ENCODE results near the gene MTR. TPM values are rescaled to one million over a fixed set of nuclear protein-coding genes. Genes with fewer than 3 reads are reported as not detected.

Gene MTR
- total RNA-seq, 1 experiment from 2014 or later = 8.7 TPM

- H3K36me3 ChIP-seq = peaks cover 68% of the 10 kb centered on the region
Measured at GRCh38 chr1:236864996-236865817, 70.1 kb downstream of the MTR start.

DNA sequence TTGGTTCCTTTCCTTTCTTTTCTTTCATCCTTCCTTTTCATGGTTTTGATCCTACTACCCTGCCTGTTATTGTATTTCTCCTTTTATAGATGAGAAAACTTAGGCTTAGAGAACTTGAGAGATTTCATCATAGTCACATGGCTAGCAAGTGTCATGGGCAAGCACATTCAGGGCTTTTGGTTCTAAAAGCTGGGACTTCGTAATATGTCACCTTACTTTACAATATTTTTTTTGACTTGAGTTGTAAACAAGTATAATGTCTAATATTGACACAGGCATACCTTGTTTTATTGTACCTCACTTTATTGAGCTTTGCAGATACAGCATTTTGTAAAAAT lies 70.7 kb downstream of the MTR start:
- H3K27me3 ChIP-seq = no peaks in the 10 kb centered on the region
- H3K9me3 ChIP-seq = no peaks in the 10 kb centered on the region
- no peak overlapping the region for H3K4me3 ChIP-seq
- H3K36me3 ChIP-seq = peaks cover 65% of the 10 kb centered on the region
- DNase-seq = no peak

More at GRCh38 chr1:236864996-236865817, 70.1 kb downstream of the MTR start:
- DNase-seq = no peak
- Histone ChIP-seq H3K27me3 (no peaks in the 10 kb centered on the region), H3K4me3 (no peak overlapping the region), H3K9me3 (no peaks in the 10 kb centered on the region)

DNA sequence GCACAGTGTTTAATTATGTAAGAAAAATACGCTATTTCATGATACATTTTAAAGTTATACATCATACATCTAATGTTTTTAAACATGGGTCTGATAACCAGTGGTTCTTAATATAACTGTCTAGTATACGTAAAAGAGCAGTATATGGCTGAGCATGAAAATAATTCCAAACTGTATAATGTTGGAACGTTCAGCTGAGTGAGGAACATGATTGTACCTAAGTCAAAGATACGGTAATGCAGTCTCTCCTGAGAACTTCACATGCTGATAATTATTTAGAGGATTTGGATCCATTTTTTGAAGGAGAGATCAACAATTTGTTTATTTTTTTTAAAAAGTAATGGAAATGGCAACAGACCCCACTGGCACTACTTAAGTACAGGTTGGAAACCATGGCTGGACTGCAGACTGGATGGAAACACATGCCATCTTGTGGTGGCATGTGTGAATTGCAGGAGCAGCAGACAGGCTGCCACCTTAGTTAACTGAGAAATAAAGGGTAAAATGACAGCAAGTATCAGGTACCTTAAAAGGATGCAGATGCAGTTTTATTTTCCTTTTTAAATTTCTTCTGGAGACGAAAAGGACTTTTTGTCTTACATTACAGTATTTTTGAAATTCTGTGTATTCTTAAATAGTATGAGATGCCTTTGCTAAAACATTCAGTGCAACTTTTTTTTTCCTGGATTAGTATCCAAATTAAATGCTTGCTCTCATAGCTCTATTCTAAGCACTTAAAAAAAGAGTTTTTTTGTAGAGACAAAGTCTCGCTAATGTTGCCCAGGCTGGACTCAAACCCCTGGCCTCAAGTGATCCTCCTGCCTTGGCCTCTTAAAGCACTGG lies 73.8 kb downstream of the MTR start:
- DNase-seq = peak; percentile 16
- Histone ChIP-seq H3K27me3 (no peaks in the 10 kb centered on the region), H3K36me3 (peaks cover 51% of the 10 kb centered on the region), H3K4me3 (no peak overlapping the region), H3K9me3 (no peaks in the 10 kb centered on the region)

- Histone ChIP-seq H3K36me3 (peaks cover 47% of the 10 kb centered on the region), H3K4me3 (no peak overlapping the region)
Measured at GRCh38 chr1:236869911-236870310, 74.8 kb downstream of the MTR start.

DNA sequence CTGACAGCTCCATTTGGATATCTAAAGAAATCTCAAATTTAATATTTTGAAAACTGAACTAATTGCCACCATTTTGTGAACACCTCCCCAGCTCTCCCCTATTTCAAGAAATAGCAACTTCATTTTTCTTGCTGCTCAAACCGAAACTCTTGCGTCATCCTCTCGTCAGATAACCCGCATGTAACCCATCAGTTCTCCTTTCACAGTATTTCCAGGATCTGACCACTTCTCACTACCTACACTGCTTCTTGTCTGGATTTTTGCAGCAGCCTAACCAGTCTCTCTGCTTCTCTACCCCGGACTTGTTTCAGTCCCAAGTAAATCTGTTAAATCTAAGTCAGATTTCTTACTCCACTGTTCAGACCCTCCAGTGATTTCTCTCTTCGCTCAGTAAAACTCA lies 75.6 kb downstream of the MTR start:
- DNase-seq = no peak

More at GRCh38 chr1:236869911-236870310, 74.8 kb downstream of the MTR start:
- DNase-seq = no peak
- H3K9me3 ChIP-seq = no peaks in the 10 kb centered on the region
- no peaks in the 10 kb centered on the region for H3K27me3 ChIP-seq

GRCh38 chr1:236872075-236872666 lies 77.1 kb downstream of the MTR start:
- peaks cover 42% of the 10 kb centered on the region for H3K36me3 ChIP-seq
- H3K27me3 ChIP-seq = no peaks in the 10 kb centered on the region
- DNase-seq = no peak
- H3K4me3 ChIP-seq = no peak overlapping the region
- no peaks in the 10 kb centered on the region for H3K9me3 ChIP-seq

More for the DNA sequence above, 75.6 kb downstream of the MTR start:
- Histone ChIP-seq H3K27me3 (no peaks in the 10 kb centered on the region), H3K9me3 (no peaks in the 10 kb centered on the region), H3K36me3 (peaks cover 48% of the 10 kb centered on the region), H3K4me3 (no peak overlapping the region)

- no peak overlapping the region for H3K4me3 ChIP-seq
- H3K9me3 ChIP-seq = no peaks in the 10 kb centered on the region
- no peak for DNase-seq
- peaks cover 35% of the 10 kb centered on the region for H3K36me3 ChIP-seq
- H3K27me3 ChIP-seq = no peaks in the 10 kb centered on the region
Measured at GRCh38 chr1:236875975-236876374, 80.9 kb downstream of the MTR start.

GRCh38 chr1:236877661-236878060 lies 82.6 kb downstream of the MTR start:
- no peak for DNase-seq
- Histone ChIP-seq H3K9me3 (no peaks in the 10 kb centered on the region), H3K27me3 (no peaks in the 10 kb centered on the region), H3K4me3 (no peak overlapping the region), H3K36me3 (peaks cover 35% of the 10 kb centered on the region)

- Histone ChIP-seq H3K36me3 (peaks cover 33% of the 10 kb centered on the region), H3K4me3 (no peak overlapping the region), H3K27me3 (no peaks in the 10 kb centered on the region), H3K9me3 (no peaks in the 10 kb centered on the region)
- no peak for DNase-seq
Measured at GRCh38 chr1:236880209-236880608, 85.1 kb downstream of the MTR start.

DNA sequence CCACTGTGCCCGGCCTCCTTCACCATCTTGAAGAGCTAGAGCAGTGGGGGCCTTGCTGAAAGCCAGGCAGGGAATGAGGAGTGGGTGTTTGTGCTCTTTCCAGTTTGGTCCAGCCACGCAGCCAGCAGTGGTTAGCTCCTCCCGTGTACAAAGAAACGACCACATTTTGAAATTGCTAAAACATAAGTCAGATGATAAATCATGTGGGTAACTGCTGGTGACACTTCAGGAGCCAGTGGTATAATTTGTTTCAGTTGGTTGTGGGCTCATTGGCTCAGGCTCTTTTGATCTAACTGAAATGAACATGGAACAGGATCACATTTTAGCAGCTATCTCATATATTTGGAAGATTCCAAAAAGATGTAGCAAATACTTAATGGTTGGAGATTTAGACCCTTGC lies 87.6 kb downstream of the MTR start:
- DNase-seq = no peak
- H3K9me3 ChIP-seq = no peaks in the 10 kb centered on the region
- H3K36me3 ChIP-seq = peaks cover 38% of the 10 kb centered on the region
- no peaks in the 10 kb centered on the region for H3K27me3 ChIP-seq
- H3K4me3 ChIP-seq = no peak overlapping the region

GRCh38 chr1:236886199-236886598 lies 91.1 kb downstream of the MTR start:
- Histone ChIP-seq H3K27me3 (no peaks in the 10 kb centered on the region), H3K36me3 (peaks cover 40% of the 10 kb centered on the region), H3K4me3 (no peak overlapping the region), H3K9me3 (no peaks in the 10 kb centered on the region)
- no peak for DNase-seq

GRCh38 chr1:236887081-236887480 lies 92.0 kb downstream of the MTR start:
- Histone ChIP-seq H3K4me3 (no peak overlapping the region), H3K27me3 (no peaks in the 10 kb centered on the region), H3K36me3 (peaks cover 49% of the 10 kb centered on the region), H3K9me3 (no peaks in the 10 kb centered on the region)
- DNase-seq = no peak

DNA sequence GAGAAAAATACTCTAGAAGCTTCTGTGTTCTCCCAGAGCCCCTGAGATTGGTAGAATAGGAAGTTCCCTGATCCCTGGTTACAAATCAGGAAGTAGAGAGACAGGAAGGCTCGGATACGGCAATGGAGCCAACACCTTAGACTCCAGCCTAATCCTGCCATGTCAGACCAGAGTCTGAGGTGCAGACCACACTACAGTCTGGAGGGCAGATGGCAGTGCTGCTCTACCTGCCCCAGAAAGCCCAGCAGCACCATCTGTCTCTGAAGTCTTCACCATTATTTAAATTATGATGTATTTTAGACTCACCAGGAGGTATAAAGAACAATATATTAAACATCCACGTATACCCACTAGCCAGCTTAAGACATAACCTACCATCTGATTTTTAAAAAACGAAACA lies 93.0 kb downstream of the MTR start:
- H3K27me3 ChIP-seq = no peaks in the 10 kb centered on the region
- no peaks in the 10 kb centered on the region for H3K9me3 ChIP-seq
- H3K36me3 ChIP-seq = peaks cover 53% of the 10 kb centered on the region
- no peak for DNase-seq
- no peak overlapping the region for H3K4me3 ChIP-seq

GRCh38 chr1:236888903-236889302 lies 93.8 kb downstream of the MTR start:
- no peak overlapping the region for H3K4me3 ChIP-seq
- H3K27me3 ChIP-seq = no peaks in the 10 kb centered on the region
- H3K9me3 ChIP-seq = no peaks in the 10 kb centered on the region
- DNase-seq = no peak
- peaks cover 54% of the 10 kb centered on the region for H3K36me3 ChIP-seq

DNA sequence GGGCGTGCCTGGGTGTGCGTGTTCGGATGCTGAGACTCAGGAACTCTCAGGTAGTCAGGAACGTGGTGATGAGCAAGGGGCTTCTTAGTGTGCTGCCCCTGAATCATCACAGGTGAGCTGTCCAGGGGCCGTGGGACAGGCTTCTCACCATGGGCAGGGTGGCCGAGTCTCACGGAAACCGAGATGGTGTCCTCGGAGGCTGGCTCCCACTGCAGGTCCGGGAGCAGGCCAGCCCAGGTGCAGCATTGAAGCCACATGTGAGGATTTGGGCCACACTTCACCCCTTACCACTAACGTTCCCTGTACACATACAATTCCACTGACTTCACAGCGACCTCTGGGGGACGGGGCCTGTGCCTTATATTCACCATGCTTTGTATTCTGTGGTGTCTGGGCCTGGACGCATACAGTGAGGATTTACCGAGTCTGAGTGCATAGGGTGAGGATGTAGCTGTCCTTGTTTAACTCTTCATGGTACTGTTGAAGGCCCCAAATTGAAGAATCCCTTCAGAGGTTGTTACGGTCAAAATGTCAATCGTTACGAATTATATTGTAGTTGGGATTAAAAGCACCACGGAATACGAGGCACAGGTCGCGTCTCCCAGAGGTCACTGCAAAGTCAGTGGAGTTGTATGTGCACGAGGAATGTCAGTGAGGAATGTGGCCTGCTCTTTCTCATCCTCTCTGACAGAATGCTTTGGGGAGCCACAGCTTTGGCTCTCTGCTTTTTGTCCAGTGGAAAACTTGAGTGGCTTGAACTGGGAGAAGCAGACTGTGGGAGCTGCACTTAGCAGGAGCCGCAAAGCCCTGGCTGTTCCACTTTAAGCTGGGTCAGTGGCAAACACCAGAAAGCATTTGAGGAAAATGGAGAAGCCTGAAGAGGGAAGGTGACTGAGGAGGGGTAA lies 95.3 kb downstream of the MTR start:
- no peaks in the 10 kb centered on the region for H3K27me3 ChIP-seq
- peaks cover 46% of the 10 kb centered on the region for H3K36me3 ChIP-seq
- no peaks in the 10 kb centered on the region for H3K9me3 ChIP-seq
- no peak overlapping the region for H3K4me3 ChIP-seq
- no peak for DNase-seq

Data from MG63 (cell line).